HepG2 (cell line): ENCODE measurements around the gene APRT. TPM values are rescaled to one million over a fixed set of nuclear protein-coding genes. Genes with fewer than 3 reads are reported as not detected.
A peak's percentile ranks its signal among the peaks of the same experiment; 100 is the strongest.

Experiments used
- CBX1 ChIP-seq: IDR thresholded peaks from one replicate; pipeline ENCODE4 v1.6.1; 2016; ENCODE audit warnings: antibody characterized with exemption, low read depth
- ESRRA ChIP-seq: sonication (generic); formaldehyde crosslinking; IDR thresholded peaks from 2 replicates; pipeline ENCODE4 v1.5.1; 2020; ENCODE audit warnings: mild to moderate bottlenecking, low read depth, missing genetic modification reagents
- FOXA1 ChIP-seq, 2 experiments: fragments of 450-650 bp in 1 of 2; sonication (generic) in 1 of 2; formaldehyde crosslinking in 1 of 2; IDR thresholded peaks; 2 replicates each; pipeline versions ENCODE4 v1.4.0 to v1.6.1; 2016 to 2020; ENCODE audit warnings: missing genetic modification reagents in 1 of 2
- GATAD2A ChIP-seq: IDR thresholded peaks from 2 replicates; pipeline ENCODE4 v1.6.1; 2016
- HNRNPK ChIP-seq: fragments of 200-400 bp; formaldehyde crosslinking; IDR thresholded peaks from 2 replicates; pipeline ENCODE4 v1.6.1; 2018; ENCODE audit warnings: low read length, low read depth, moderate library complexity, mild to moderate bottlenecking; ENCODE audit not compliant: poor library complexity, severe bottlenecking
- JUNB ChIP-seq: sonication (generic); formaldehyde crosslinking; IDR thresholded peaks from 2 replicates; pipeline ENCODE4 v1.8.0; 2022; ENCODE audit warnings: missing genetic modification reagents, mild to moderate bottlenecking, borderline replicate concordance
- KLF11 ChIP-seq: IDR thresholded peaks from 2 replicates; pipeline ENCODE4 v1.6.1; 2016; ENCODE audit warnings: missing compliant biosample characterization
- KMT2B ChIP-seq: IDR thresholded peaks from 2 replicates; pipeline ENCODE4 v1.6.1; 2016; ENCODE audit warnings: missing genetic modification reagents, missing compliant biosample characterization
- NFE2L2 ChIP-seq: fragments of 150-350 bp; IDR thresholded peaks from 2 replicates; pipeline ENCODE4 v1.6.1; 2014; ENCODE audit warnings: low read length
- SAP130 ChIP-seq: IDR thresholded peaks from 2 replicates; pipeline ENCODE4 v1.6.1; 2016; ENCODE audit warnings: low read depth
- SMAD3 ChIP-seq: sonication (generic); formaldehyde crosslinking; IDR thresholded peaks from 2 replicates; pipeline ENCODE4 v1.4.0; 2020; ENCODE audit warnings: missing genetic modification reagents
- TSC22D2 ChIP-seq: sonication (generic); formaldehyde crosslinking; IDR thresholded peaks from 2 replicates; pipeline ENCODE4 v1.5.1; 2020; ENCODE audit warnings: missing genetic modification reagents, mild to moderate bottlenecking, borderline replicate concordance
- YEATS2 ChIP-seq: sonication (generic); formaldehyde crosslinking; IDR thresholded peaks from 2 replicates; pipeline ENCODE4 v1.4.0; 2020; ENCODE audit warnings: missing genetic modification reagents, borderline replicate concordance
- ZFP36 ChIP-seq: fragments of 150-350 bp; IDR thresholded peaks from 2 replicates; pipeline ENCODE4 v1.6.1; 2018; ENCODE audit warnings: borderline replicate concordance, low read length, low read depth; ENCODE audit not compliant: partially characterized antibody
- ZNF33A ChIP-seq: sonication (generic); formaldehyde crosslinking; IDR thresholded peaks from 2 replicates; pipeline ENCODE4 v1.5.1; 2020; ENCODE audit warnings: missing genetic modification reagents, mild to moderate bottlenecking, moderate library complexity, borderline replicate concordance
- ZNF563 ChIP-seq: sonication (generic); formaldehyde crosslinking; IDR thresholded peaks from 2 replicates; pipeline ENCODE4 v1.8.0; 2022; ENCODE audit warnings: mild to moderate bottlenecking, moderate library complexity, missing genetic modification reagents
- ZNF746 ChIP-seq: sonication (generic); formaldehyde crosslinking; IDR thresholded peaks from 2 replicates; pipeline ENCODE4 v1.8.0; 2022; ENCODE audit warnings: mild to moderate bottlenecking, missing genetic modification reagents
- polyA plus RNA-seq, 8 experiments: library from polyadenylated mRNA; depleted of rRNA in 3 of 8; stranded (reverse) in 7 of 8; unstranded in 1 of 8; fragments of >200 nt; fragmentation: Illumina TruSeq in 4 of 8; extraction: Trizol in 4 of 8; gene quantifications; 2 replicates each; pipeline versions ENCODE4 v1.2.1 to v1.2.3, GENCODE V29; 2011 to 2016; ENCODE audit warnings: low read depth in 4 of 8, missing spikeins in 1 of 8, mixed read lengths in 1 of 8; ENCODE audit not compliant: insufficient read depth in 1 of 8
- total RNA-seq, 5 experiments: library from RNA; depleted of rRNA; stranded (reverse); fragments of >200 nt; fragmentation: Illumina TruSeq; extraction: Trizol; gene quantifications; 2 replicates each; pipeline ENCODE4 v1.2.3, GENCODE V29; 2016; ENCODE audit warnings: low read depth in 1 of 5
- TF ChIP-seq, protein P1 (sequence below): sonication (generic); formaldehyde crosslinking; IDR thresholded peaks from 2 replicates; pipeline ENCODE4 v1.4.0; 2020; ENCODE audit warnings: mild to moderate bottlenecking, missing genetic modification reagents
- TF ChIP-seq, protein P2 (sequence below): sonication (generic); formaldehyde crosslinking; IDR thresholded peaks from 2 replicates; pipeline ENCODE4 v1.5.0; 2020; ENCODE audit warnings: missing genetic modification reagents
- TF ChIP-seq, protein P3 (sequence below): sonication (generic); formaldehyde crosslinking; conservative IDR thresholded peaks from 2 replicates; pipeline ENCODE4 v1.4.0; 2020; ENCODE audit warnings: missing genetic modification reagents
- TF ChIP-seq, protein P4 (sequence below): sonication (generic); formaldehyde crosslinking; IDR thresholded peaks from 2 replicates; pipeline ENCODE4 v1.4.0; 2020; ENCODE audit warnings: missing genetic modification reagents
- TF ChIP-seq, protein P5 (sequence below): sonication (generic); formaldehyde crosslinking; IDR thresholded peaks from 2 replicates; pipeline ENCODE4 v1.4.0; 2020; ENCODE audit warnings: missing genetic modification reagents

The APRT gene
- total and polyA plus RNA-seq, 2 of the 13 experiments (the other 11 are each of a cell fraction or from before 2014, with no cell fraction given): 155 to 242 TPM

DNA sequence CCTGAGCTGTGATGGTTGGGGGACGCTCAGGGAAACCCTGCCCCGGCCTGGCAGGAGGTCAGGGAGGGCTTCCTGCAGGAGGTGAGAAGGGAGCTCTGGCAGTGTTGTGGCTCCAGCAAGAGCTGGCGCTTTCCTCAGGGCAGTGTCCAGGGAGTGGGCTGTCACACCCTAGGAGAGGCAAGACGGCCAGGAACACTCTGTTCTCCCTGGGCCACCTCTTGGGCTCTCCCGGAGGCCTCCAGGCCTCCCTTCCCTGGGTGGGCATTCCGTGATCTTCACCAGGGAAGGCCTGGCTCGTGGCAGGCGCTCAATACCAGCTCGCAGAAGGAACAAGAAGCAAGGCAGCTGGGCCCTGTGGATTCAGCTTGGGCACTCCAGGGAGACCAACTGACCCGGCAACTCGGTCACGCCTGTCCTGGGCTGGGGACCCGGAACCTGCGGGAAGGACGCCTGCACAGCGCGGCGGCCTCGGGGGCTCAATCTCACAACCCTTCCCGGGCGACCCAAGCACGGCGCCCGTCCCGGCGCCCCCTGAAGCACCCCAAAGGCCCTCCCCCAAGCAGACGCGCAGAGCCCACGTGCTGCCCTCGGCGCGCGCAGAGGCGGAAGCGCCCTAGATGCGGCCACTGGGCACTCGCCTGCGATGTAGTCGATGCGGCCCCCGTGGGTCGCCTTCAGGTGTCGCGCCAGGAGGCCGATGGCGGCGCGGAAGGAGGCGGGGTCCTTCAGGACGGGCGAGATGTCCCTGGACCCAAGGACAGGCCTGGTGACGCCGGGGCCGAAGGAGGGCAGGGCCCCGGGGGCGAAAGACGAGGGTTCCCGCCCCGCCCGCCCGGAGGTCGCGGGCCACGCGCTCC, 588 bp downstream of the APRT start (continued):
- TF ChIP-seq, protein P1, sequence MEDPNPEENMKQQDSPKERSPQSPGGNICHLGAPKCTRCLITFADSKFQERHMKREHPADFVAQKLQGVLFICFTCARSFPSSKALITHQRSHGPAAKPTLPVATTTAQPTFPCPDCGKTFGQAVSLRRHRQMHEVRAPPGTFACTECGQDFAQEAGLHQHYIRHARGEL: peak; percentile 65; the same call in 1 of the 2 replicates
- peak; percentile 95 for TF ChIP-seq SAP130 (CRISPR knock-in tag)
- no peak for TF ChIP-seq NFE2L2
- TF ChIP-seq HNRNPK: peak; percentile 75
- peak; percentile 64 for TF ChIP-seq KMT2B
- peak; percentile 73; the same call in 1 of the 2 replicates for TF ChIP-seq TSC22D2
- TF ChIP-seq, protein P2, sequence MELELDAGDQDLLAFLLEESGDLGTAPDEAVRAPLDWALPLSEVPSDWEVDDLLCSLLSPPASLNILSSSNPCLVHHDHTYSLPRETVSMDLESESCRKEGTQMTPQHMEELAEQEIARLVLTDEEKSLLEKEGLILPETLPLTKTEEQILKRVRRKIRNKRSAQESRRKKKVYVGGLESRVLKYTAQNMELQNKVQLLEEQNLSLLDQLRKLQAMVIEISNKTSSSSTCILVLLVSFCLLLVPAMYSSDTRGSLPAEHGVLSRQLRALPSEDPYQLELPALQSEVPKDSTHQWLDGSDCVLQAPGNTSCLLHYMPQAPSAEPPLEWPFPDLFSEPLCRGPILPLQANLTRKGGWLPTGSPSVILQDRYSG (CRISPR knock-in tag): 0 out of 2 replicates have a peak, but pooled peaks have one; percentile 23
- peak; percentile 79 for TF ChIP-seq YEATS2
- no peak for TF ChIP-seq JUNB (CRISPR knock-in tag)
- TF ChIP-seq ESRRA (CRISPR knock-in tag): peak; percentile 11; the same call in 1 of the 2 replicates
- TF ChIP-seq, protein P3, sequence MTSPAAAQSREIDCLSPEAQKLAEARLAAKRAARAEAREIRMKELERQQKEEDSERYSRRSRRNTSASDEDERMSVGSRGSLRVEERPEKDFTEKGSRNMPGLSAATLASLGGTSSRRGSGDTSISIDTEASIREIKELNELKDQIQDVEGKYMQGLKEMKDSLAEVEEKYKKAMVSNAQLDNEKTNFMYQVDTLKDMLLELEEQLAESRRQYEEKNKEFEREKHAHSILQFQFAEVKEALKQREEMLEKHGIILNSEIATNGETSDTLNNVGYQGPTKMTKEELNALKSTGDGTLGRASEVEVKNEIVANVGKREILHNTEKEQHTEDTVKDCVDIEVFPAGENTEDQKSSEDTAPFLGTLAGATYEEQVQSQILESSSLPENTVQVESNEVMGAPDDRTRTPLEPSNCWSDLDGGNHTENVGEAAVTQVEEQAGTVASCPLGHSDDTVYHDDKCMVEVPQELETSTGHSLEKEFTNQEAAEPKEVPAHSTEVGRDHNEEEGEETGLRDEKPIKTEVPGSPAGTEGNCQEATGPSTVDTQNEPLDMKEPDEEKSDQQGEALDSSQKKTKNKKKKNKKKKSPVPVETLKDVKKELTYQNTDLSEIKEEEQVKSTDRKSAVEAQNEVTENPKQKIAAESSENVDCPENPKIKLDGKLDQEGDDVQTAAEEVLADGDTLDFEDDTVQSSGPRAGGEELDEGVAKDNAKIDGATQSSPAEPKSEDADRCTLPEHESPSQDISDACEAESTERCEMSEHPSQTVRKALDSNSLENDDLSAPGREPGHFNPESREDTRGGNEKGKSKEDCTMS (CRISPR knock-in tag): no peak
- TF ChIP-seq ZNF33A (CRISPR knock-in tag): no peak
- peak; percentile 80; the same call in 1 of the 2 replicates for TF ChIP-seq KLF11 (CRISPR knock-in tag)
- no peak; the same call in 1 of the 2 replicates for TF ChIP-seq SMAD3 (CRISPR knock-in tag)
- TF ChIP-seq, protein P4, sequence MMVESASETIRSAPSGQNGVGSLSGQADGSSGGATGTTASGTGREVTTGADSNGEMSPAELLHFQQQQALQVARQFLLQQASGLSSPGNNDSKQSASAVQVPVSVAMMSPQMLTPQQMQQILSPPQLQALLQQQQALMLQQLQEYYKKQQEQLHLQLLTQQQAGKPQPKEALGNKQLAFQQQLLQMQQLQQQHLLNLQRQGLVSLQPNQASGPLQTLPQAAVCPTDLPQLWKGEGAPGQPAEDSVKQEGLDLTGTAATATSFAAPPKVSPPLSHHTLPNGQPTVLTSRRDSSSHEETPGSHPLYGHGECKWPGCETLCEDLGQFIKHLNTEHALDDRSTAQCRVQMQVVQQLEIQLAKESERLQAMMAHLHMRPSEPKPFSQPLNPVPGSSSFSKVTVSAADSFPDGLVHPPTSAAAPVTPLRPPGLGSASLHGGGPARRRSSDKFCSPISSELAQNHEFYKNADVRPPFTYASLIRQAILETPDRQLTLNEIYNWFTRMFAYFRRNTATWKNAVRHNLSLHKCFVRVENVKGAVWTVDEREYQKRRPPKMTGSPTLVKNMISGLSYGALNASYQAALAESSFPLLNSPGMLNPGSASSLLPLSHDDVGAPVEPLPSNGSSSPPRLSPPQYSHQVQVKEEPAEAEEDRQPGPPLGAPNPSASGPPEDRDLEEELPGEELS (CRISPR knock-in tag): peak; percentile 43; the same call in 1 of the 2 replicates
- peak; percentile 8; the same call in 1 of the 2 replicates for TF ChIP-seq ZNF746 (CRISPR knock-in tag)
- TF ChIP-seq, protein P5, sequence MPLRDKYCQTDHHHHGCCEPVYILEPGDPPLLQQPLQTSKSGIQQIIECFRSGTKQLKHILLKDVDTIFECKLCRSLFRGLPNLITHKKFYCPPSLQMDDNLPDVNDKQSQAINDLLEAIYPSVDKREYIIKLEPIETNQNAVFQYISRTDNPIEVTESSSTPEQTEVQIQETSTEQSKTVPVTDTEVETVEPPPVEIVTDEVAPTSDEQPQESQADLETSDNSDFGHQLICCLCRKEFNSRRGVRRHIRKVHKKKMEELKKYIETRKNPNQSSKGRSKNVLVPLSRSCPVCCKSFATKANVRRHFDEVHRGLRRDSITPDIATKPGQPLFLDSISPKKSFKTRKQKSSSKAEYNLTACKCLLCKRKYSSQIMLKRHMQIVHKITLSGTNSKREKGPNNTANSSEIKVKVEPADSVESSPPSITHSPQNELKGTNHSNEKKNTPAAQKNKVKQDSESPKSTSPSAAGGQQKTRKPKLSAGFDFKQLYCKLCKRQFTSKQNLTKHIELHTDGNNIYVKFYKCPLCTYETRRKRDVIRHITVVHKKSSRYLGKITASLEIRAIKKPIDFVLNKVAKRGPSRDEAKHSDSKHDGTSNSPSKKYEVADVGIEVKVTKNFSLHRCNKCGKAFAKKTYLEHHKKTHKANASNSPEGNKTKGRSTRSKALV (CRISPR knock-in tag): no peak; the same call in 1 of the 2 replicates
- TF ChIP-seq ZFP36: peak; percentile 49
- TF ChIP-seq CBX1: peak; percentile 47
- 0 out of 2 replicates have a peak, but pooled peaks have one; percentile 63 for TF ChIP-seq ZNF563 (CRISPR knock-in tag)
- TF ChIP-seq FOXA1 (IDR thresholded peaks at IDR 0.05): no peak
- no peak for TF ChIP-seq FOXA1 (CRISPR knock-in tag; IDR thresholded peaks at IDR 0.05)
- TF ChIP-seq GATAD2A (CRISPR knock-in tag): no peak
